Kidney glomerular epithelial cell (primary cell): ENCODE results near the gene RAMP3.
"Not testable (repeated sequence)": the region's sequence is repeated elsewhere in the genome, so short reads cannot be mapped to it uniquely, and the experiment has no call there.

ENCODE experiments used
- DNase-seq: peaks from one replicate; lab custom pipeline; 2025; lab: John Stamatoyannopoulos, UW

Gene RAMP3

GRCh38 chr7:45196374-45196773, 38.8 kb downstream of the RAMP3 start:
- no peak for DNase-seq

GRCh38 chr7:45197461-45197860, 39.9 kb downstream of the RAMP3 start:
- DNase-seq, result no peak

GRCh38 chr7:45198986-45199385, 41.4 kb downstream of the RAMP3 start:
- DNase-seq, result no peak

DNA sequence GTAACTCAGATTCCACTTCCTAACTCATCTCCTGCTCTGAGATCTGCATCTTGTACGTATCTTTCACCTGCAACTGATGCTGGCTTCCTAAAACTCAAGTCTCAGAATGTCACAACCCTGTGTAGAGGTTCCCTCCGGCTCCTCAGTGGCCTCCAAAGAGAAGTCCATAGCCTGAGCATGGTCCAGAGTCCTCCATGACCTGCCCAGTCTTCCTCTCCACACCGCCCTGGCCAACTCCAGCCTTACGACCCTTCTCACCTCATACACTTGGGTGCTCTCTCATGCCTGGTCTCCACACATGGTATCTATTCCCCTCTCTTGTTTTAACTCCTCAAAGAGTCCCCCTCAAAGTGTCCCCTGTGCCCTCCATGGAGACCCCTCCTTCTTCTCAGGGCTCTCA, 41.9 kb downstream of the RAMP3 start:
- DNase-seq, result no peak

DNA sequence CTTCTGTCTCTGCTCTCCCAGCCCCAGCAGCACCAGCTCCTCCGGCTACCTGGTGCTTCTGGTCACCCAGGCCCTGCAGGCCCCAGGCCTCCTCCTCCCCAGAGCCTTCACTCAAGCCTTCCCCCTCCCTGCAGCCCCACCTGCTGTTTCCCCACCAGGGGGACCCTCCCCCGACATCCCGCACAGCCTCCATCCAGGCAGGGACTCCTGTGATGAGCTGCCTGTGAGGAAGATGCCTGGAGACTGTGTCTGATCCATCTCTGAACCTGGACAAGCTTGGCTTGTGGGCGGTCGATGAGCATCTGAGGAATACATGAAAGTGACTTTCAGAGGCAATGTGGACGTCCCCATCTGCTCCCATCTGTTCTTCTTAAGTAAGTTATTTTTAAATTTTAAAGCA, 45.0 kb downstream of the RAMP3 start:
- DNase-seq, result no peak

- no peak for DNase-seq
These were observed 45.4 kb downstream of the RAMP3 start for GRCh38 chr7:45203036-45203435.

DNA sequence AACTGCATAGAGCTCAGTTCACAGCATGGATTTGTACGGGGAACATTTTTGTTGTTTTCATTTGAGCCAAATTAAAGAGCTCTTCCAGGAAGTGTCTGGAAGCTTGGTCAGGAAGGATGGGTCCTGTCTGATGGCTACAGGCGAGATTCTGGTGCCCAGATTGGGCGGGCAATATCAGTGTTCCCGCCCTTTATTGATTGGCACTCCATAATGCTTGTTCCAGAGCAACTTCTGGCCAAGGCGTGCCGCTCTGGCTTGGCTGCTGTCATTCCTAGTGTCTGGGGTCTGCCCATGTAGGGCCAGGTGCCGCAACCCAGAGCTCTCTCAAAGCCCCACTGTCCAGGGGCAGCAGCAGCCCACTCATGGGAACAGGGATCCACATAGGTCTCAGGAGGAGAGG, 45.9 kb downstream of the RAMP3 start:
- no peak for DNase-seq

DNA sequence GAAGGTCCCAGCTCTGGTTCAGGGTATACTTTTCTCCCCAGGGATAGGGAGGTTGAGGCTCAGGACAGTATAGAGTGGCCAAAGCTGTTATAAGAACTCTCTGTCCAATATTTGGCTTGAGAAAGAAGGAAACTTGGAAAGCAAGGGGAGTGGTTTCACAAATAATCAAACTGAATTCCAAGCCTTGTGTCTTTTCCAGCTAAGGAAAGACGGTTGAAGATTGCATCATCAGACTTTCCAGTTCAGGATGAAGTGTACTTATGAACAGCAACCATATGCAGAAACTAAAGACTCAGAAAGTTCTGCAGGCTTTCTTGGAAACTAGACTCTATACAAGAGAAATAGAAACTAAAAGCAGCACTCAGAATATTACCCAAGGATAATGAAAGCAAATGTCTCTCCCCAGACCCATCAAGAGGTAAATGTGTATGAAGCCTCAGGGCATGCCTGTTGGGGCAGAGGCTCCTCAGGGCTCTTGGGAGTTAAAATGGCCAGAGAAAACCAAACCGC, 46.4 kb downstream of the RAMP3 start:
- DNase-seq, result no peak

GRCh38 chr7:45206266-45206665, 48.7 kb downstream of the RAMP3 start:
- not testable (repeated sequence) for DNase-seq

GRCh38 chr7:45209909-45210308, 52.3 kb downstream of the RAMP3 start:
- not testable (repeated sequence) for DNase-seq

DNA sequence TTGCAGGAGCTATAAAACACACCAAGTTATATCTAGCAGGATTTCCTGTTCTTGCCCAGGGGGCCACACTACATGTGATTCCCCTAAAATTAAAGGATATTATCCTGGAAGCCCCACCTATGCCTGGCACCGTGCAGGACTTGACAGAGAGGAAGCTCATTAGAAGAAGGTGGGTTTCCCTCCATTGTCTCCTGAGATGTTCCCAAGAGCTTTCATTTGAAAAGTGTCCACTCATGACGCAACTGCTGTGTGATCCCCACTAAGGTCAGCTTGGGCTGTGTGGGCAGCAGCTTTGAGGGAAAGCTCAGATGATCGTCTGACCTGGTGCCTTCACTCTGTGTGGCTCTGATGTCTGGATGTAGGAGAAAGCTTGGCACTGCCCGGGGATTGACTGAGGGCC, 53.5 kb downstream of the RAMP3 start:
- no peak for DNase-seq

- no peak for DNase-seq
These were observed 54.4 kb downstream of the RAMP3 start for GRCh38 chr7:45211958-45212357.

DNA sequence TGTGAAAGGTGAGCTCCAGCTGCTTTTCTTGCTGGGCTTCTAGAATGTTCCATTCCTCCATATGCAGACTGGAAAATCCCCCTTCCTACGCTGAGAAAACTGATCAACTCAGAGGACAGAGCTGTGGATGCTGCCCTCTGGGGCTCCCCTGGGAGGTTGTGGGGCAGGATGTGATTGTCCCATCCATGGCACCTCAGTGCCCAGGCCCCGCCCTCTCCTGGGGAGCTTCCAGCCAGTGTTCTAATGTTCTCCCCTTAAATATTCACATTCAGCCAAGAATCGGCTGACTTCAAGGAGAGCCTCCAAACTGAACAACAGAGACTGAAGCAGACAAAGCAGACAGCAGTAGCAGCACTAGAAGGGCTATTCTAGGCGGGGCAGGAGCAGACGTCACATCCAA, 55.0 kb downstream of the RAMP3 start:
- DNase-seq, result no peak

GRCh38 chr7:45215601-45216062, 58.0 kb downstream of the RAMP3 start:
- no peak for DNase-seq

- DNase-seq, result no peak
These were observed 58.6 kb downstream of the RAMP3 start for GRCh38 chr7:45216181-45216580.

- no peak for DNase-seq
These were observed 59.1 kb downstream of the RAMP3 start for GRCh38 chr7:45216622-45217165.

DNA sequence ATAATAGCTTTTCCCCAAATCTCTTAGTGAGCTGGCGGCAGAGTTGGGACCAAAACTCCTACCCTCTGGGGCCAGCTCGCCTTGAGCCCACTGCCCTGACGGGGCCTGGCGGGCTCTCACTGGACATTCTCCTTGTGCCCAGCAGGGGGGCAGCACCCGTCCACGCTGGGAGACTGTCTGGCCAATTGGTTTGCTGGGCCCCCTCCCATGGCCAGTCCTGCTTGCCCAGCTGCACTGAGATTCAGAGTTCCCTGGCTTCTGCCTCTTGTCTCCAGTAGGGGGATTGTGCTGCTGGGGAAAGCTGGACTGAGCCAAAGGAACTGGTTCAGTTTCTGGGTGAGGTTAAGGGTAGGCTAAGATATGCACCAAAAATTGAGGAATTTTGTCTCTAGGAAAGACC, 59.8 kb downstream of the RAMP3 start:
- DNase-seq, result no peak

DNA sequence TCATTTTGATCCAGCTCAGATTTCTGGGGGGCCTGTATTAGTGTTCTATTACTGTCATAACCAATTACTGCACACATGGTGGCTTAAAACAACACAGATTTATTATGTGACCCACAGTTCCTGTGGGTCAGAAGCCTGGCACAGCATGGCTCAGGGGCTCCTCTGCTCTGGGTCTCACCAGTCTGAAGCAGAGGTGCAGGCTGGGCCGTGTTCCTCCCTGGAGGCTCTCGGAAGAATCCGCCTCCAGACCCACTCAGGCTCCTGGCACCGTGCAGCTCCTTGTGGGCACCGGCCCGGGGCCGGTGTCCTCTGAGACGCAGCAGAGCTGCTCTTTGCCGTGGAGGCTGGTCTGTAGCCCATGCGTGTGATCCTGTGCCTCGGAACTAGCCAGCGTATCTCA, 61.5 kb downstream of the RAMP3 start:
- no peak for DNase-seq

GRCh38 chr7:45219801-45220435, 62.3 kb downstream of the RAMP3 start:
- no peak for DNase-seq

- no peak for DNase-seq
These were observed 63.4 kb downstream of the RAMP3 start for GRCh38 chr7:45220846-45221618.

GRCh38 chr7:45221896-45222604, 64.5 kb downstream of the RAMP3 start:
- DNase-seq, result no peak

DNA sequence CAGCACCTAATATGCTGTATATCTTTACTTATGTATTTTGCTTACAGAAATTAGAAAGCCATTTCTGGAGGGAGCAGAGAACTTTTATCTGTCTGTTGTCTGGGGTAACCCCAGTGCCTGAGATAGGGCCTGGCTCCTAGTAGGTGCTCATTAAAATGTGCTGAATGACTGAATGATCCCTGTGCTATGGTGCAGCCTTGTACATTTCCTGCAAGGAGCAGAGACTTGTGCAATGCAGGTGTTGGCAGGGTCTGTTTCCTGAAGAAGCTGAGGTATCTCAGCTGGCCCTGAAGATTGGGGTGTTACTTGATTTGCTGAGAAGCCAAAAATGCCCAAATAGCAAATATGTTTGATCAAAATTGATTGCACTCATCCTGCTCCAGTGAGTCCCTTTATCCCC, 65.5 kb downstream of the RAMP3 start:
- no peak for DNase-seq
